SK-N-SH (cell line): ENCODE results near the gene PLIN5. TPM values are rescaled to one million over a fixed set of nuclear protein-coding genes. Genes with fewer than 3 reads are reported as not detected.

Experiments
- CTCF ChIA-PET: fragments of 300-600, 350-600 bp; formaldehyde crosslinking; extraction: SDS; loops from one replicate; lab custom pipeline; 2021; lab: Yijun Ruan, JAX
- POLR2A ChIA-PET: fragments of 350-600 bp; sonication (Branson Sonifier 250); formaldehyde crosslinking; extraction: SDS; loops from one replicate; lab custom pipeline; 2020; ENCODE audit warnings: antibody characterized with exemption, inconsistent platforms; lab: Yijun Ruan, JAX
- DNase-seq: peaks from one replicate; pipeline ENCODE4 v3.0.0; 2012
- H2AFZ ChIP-seq: fragments of 200-600 bp; sonication (generic); 2 replicates; pipeline ENCODE4 v1.8.1; 2016; ENCODE audit warnings: antibody characterized with exemption, mild to moderate bottlenecking, low read depth
- H3F3A ChIP-seq: fragments of 200-600 bp; sonication (generic); replicated peaks from 2 replicates; pipeline ENCODE3; 2016; ENCODE audit warnings: antibody characterized with exemption, mild to moderate bottlenecking; ENCODE audit not compliant: insufficient read depth
- H3K27ac ChIP-seq, 2 experiments: fragments of 200-500 bp in 1 of 2; fragments of 200-600 bp in 1 of 2; sonication (Bioruptor generic) in 1 of 2; sonication (generic), shearing (Covaris generic) in 1 of 2; 2 replicates each; pipeline versions ENCODE4 v1.5.1 to v1.6.1; 2014 to 2016; ENCODE audit warnings: low read depth in 2 of 2, inconsistent platforms in 1 of 2, low read length in 1 of 2, mild to moderate bottlenecking in 1 of 2, mixed read lengths in 1 of 2
- H3K27me3 ChIP-seq: fragments of 200-600 bp; sonication (generic), shearing (Covaris generic); 2 replicates; pipeline ENCODE4 v1.6.1; 2016; ENCODE audit warnings: mixed run types; ENCODE audit not compliant: insufficient read depth
- H3K36me3 ChIP-seq, 2 experiments: fragments of 200-500 bp in 1 of 2; fragments of 200-600 bp in 1 of 2; sonication (Bioruptor generic) in 1 of 2; sonication (generic) in 1 of 2; replicated peaks in 1 of 2; 2 replicates each; pipeline versions ENCODE3 to v1.5.1; 2014 to 2016; ENCODE audit warnings: low read length in 1 of 2, mild to moderate bottlenecking in 1 of 2; ENCODE audit not compliant: insufficient read depth in 2 of 2, control insufficient read depth in 1 of 2
- H3K4me1 ChIP-seq, 2 experiments: fragments of 200-500 bp in 1 of 2; fragments of 200-600 bp in 1 of 2; sonication (Bioruptor generic) in 1 of 2; sonication (generic), shearing (Covaris generic) in 1 of 2; 2 replicates each; pipeline versions ENCODE4 v1.5.1 to v1.6.1; 2014 to 2016; ENCODE audit warnings: low read depth in 1 of 2, low read length in 1 of 2, mixed run types in 1 of 2; ENCODE audit not compliant: insufficient read depth in 2 of 2, control insufficient read depth in 1 of 2
- H3K4me2 ChIP-seq: fragments of 200-600 bp; sonication (generic), shearing (Covaris generic); 2 replicates; pipeline ENCODE4 v1.6.1; 2017; ENCODE audit warnings: mixed run types
- H3K4me3 ChIP-seq, 2 experiments: fragments of 200-500 bp in 1 of 2; fragments of 200-600 bp in 1 of 2; sonication (Bioruptor generic) in 1 of 2; sonication (generic), shearing (Covaris generic) in 1 of 2; 2 replicates each; pipeline versions ENCODE4 v1.5.1 to v1.8.1; 2014 to 2016; ENCODE audit warnings: low read depth in 2 of 2, inconsistent platforms in 1 of 2, low read length in 1 of 2, mild to moderate bottlenecking in 1 of 2, mixed read lengths in 1 of 2, moderate library complexity in 1 of 2
- H3K79me2 ChIP-seq: fragments of 200-600 bp; sonication (generic); 2 replicates; pipeline ENCODE4 v1.8.1; 2017; ENCODE audit warnings: mild to moderate bottlenecking; ENCODE audit not compliant: insufficient read depth
- H3K9ac ChIP-seq: fragments of 200-600 bp; sonication (generic); 2 replicates; pipeline ENCODE4 v1.6.1; 2017; ENCODE audit warnings: mixed run types
- H3K9me2 ChIP-seq: fragments of 200-600 bp; sonication (generic); 2 replicates; pipeline ENCODE4 v1.6.1; 2017; ENCODE audit warnings: mixed run types
- H3K9me3 ChIP-seq: fragments of 200-600 bp; sonication (generic); 2 replicates; pipeline ENCODE4 v1.6.1; 2017; ENCODE audit warnings: mixed run types, mild to moderate bottlenecking, moderate library complexity
- H4K20me1 ChIP-seq: fragments of 200-600 bp; sonication (generic); 2 replicates; pipeline ENCODE4 v1.6.1; 2017; ENCODE audit warnings: mild to moderate bottlenecking, mixed run types; ENCODE audit not compliant: insufficient read depth
- FOSL2 ChIP-seq: IDR thresholded peaks from 2 replicates; pipeline ENCODE4 v1.4.0; 2012; ENCODE audit warnings: low read depth, mild to moderate bottlenecking, moderate library complexity, borderline replicate concordance
- GABPA ChIP-seq: IDR thresholded peaks from 2 replicates; pipeline ENCODE4 v1.4.0; 2012; ENCODE audit warnings: low read depth, mild to moderate bottlenecking
- POLR2AphosphoS5 ChIP-seq: IDR thresholded peaks from 2 replicates; pipeline ENCODE4 v1.6.1; 2012; ENCODE audit warnings: low read depth, low read length
- RAD21 ChIP-seq: IDR thresholded peaks from 2 replicates; pipeline ENCODE4 v1.6.1; 2012; ENCODE audit warnings: mild to moderate bottlenecking, low read length
- RCOR1 ChIP-seq: fragments of 150-350 bp; IDR thresholded peaks from 2 replicates; pipeline ENCODE4 v1.6.1; 2017; ENCODE audit warnings: antibody characterized with exemption, low read length
- REST ChIP-seq: IDR thresholded peaks from 2 replicates; pipeline ENCODE4 v1.6.1; 2012; ENCODE audit warnings: mild to moderate bottlenecking, low read depth, low read length, moderate library complexity
- SMC3 ChIP-seq: IDR thresholded peaks from 2 replicates; pipeline ENCODE4 v1.6.1; 2012; ENCODE audit warnings: low read depth, low read length, improper control_type of control experiment
- WGBS: methylation state at CpG from one replicate; pipeline ENCODE4 v1.1.6; 2017; ENCODE audit warnings: low lambda C conversion rate; 5-methylcytosine and 5-hydroxymethylcytosine counted together
- polyA plus RNA-seq, 3 experiments: library from polyadenylated mRNA; depleted of rRNA; stranded (reverse); fragments of >200 nt; gene quantifications; 2 replicates each; pipeline ENCODE4 v1.2.3, GENCODE V29; 2012
- TF ChIP-seq, protein P1 (sequence below): fragments of 200-600 bp; sonication (generic); IDR thresholded peaks from 2 replicates; pipeline ENCODE4 v1.6.1; 2017; ENCODE audit warnings: antibody characterized with exemption, mild to moderate bottlenecking, moderate library complexity

PLIN5 gene
- polyA plus RNA-seq, 1 of the 3 experiments (the other 2 are of a cell fraction) = 0.59 TPM

GRCh38 chr19:4524808-4525562 is 10.0 kb downstream of the PLIN5 start:
- H3K36me3 ChIP-seq = no peaks in the 10 kb centered on the region
- no peaks in the 10 kb centered on the region for H3K9me2 ChIP-seq
- peak; percentile 79 for DNase-seq
- H3K27ac ChIP-seq = no peak overlapping the region
- no peaks in the 10 kb centered on the region for H3K9me3 ChIP-seq
- H3K79me2 ChIP-seq = no peaks in the 10 kb centered on the region
- H3F3A ChIP-seq = no peaks in the 10 kb centered on the region
- no peaks in the 10 kb centered on the region for H3K27me3 ChIP-seq
- no peaks in the 10 kb centered on the region for H3K4me1 ChIP-seq
- no peak overlapping the region for H3K4me3 ChIP-seq
- POLR2A ChIA-PET = interaction anchor here (0.6 to 0.8 kb wide), 3 partner anchors 10 to 258 kb away, joined by 3 to 4 read pairs (median 4); partner anchors contain the start of gene PLIN5
- TF ChIP-seq POLR2AphosphoS5 = no peak
- TF ChIP-seq REST = no peak
- TF ChIP-seq FOSL2 = no peak
- peak; percentile 35; the same call in 1 of the 2 replicates for TF ChIP-seq RCOR1
- TF ChIP-seq GABPA = no peak
- TF ChIP-seq RAD21 = peak; percentile 38
- TF ChIP-seq, protein P1, sequence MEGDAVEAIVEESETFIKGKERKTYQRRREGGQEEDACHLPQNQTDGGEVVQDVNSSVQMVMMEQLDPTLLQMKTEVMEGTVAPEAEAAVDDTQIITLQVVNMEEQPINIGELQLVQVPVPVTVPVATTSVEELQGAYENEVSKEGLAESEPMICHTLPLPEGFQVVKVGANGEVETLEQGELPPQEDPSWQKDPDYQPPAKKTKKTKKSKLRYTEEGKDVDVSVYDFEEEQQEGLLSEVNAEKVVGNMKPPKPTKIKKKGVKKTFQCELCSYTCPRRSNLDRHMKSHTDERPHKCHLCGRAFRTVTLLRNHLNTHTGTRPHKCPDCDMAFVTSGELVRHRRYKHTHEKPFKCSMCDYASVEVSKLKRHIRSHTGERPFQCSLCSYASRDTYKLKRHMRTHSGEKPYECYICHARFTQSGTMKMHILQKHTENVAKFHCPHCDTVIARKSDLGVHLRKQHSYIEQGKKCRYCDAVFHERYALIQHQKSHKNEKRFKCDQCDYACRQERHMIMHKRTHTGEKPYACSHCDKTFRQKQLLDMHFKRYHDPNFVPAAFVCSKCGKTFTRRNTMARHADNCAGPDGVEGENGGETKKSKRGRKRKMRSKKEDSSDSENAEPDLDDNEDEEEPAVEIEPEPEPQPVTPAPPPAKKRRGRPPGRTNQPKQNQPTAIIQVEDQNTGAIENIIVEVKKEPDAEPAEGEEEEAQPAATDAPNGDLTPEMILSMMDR = peak; percentile 67
- TF ChIP-seq SMC3 = peak; percentile 42; the same call in 1 of the 2 replicates
- WGBS = 57% methylated on average over 20 of the region's 23 CpGs
- H4K20me1 ChIP-seq = no peaks in the 10 kb centered on the region
- no peak overlapping the region for H3K4me2 ChIP-seq
- H3K9ac ChIP-seq = no peak overlapping the region
- CTCF ChIA-PET = interaction anchor here (0.6 to 7.2 kb wide), 32 partner anchors 10 to 431 kb away, joined by 3 to 78 read pairs (median 4); partner anchors contain the start of genes LRG1, PLIN5 and SEMA6B
- H2AFZ ChIP-seq = no peak overlapping the region
